ENCODE data around the gene NKX6-1. TPM values are rescaled to one million over a fixed set of nuclear protein-coding genes. Genes with fewer than 3 reads are reported as not detected.

NKX6-1 gene
- total RNA-seq, 2 experiments from 2014 or later = not detected

GRCh38 chr4:84456157-84456556 is 42.9 kb downstream of the NKX6-1 start:
- Mint-ChIP-seq H3K4me1 (ENCODE audit: low read depth) (no peaks in the 10 kb centered on the region), H3K27me3 (peaks cover 8% of the 10 kb centered on the region), H3K27ac (no peak overlapping the region), H3K9me3 (no peaks in the 10 kb centered on the region), H3K36me3 (no peaks in the 10 kb centered on the region), H3K4me3 (no peak overlapping the region)
- ChIA-PET POLR2A (no interaction called here), CTCF (no interaction called here)
- DNase-seq = no peak
- intact Hi-C loops (cut with micrococcal nuclease) = no loop called here

- Mint-ChIP-seq H3K9me3 (no peaks in the 10 kb centered on the region), H3K36me3 (no peaks in the 10 kb centered on the region), H3K27ac (no peak overlapping the region), H3K4me1 (ENCODE audit: low read depth) (no peaks in the 10 kb centered on the region), H3K4me3 (no peak overlapping the region), H3K27me3 (peaks cover 8% of the 10 kb centered on the region)
- ChIA-PET POLR2A (no interaction called here), CTCF (no interaction called here)
- intact Hi-C loops (cut with micrococcal nuclease) = no loop called here
- DNase-seq = no peak
These were observed 43.4 kb downstream of the NKX6-1 start for GRCh38 chr4:84455697-84456096.

- ChIA-PET CTCF (interaction anchor here (1.9 kb wide), 1 partner anchor 808 kb away, joined by 15 read pairs; no protein-coding TSS in a partner anchor), POLR2A (no interaction called here)
- H3K4me3 Mint-ChIP-seq = no peak overlapping the region
- intact Hi-C loops (cut with micrococcal nuclease) = no loop called here
- no peaks in the 10 kb centered on the region for H3K9me3 Mint-ChIP-seq
- no peaks in the 10 kb centered on the region for H3K4me1 Mint-ChIP-seq (ENCODE audit: low read depth)
- no peak overlapping the region for H3K27ac Mint-ChIP-seq
- DNase-seq = no peak
- no peaks in the 10 kb centered on the region for H3K36me3 Mint-ChIP-seq
- H3K27me3 Mint-ChIP-seq = peaks cover 5% of the 10 kb centered on the region
These were observed 47.5 kb downstream of the NKX6-1 start for GRCh38 chr4:84451546-84451945.

- no peaks in the 10 kb centered on the region for H3K27me3 Mint-ChIP-seq
- ChIA-PET CTCF (no interaction called here), POLR2A (no interaction called here)
- no peak overlapping the region for H3K27ac Mint-ChIP-seq
- no peaks in the 10 kb centered on the region for H3K9me3 Mint-ChIP-seq
- H3K4me3 Mint-ChIP-seq = no peak overlapping the region
- no peaks in the 10 kb centered on the region for H3K4me1 Mint-ChIP-seq (ENCODE audit: low read depth)
- H3K36me3 Mint-ChIP-seq = no peaks in the 10 kb centered on the region
- DNase-seq = no peak
- intact Hi-C loops (cut with micrococcal nuclease) = no loop called here
These were observed 55.6 kb downstream of the NKX6-1 start for GRCh38 chr4:84443523-84443922.

GRCh38 chr4:84442778-84443177 is 56.3 kb downstream of the NKX6-1 start:
- no peaks in the 10 kb centered on the region for H3K36me3 Mint-ChIP-seq
- H3K27ac Mint-ChIP-seq = no peak overlapping the region
- intact Hi-C loops (cut with micrococcal nuclease) = no loop called here
- ChIA-PET POLR2A (no interaction called here), CTCF (no interaction called here)
- no peaks in the 10 kb centered on the region for H3K27me3 Mint-ChIP-seq
- no peak overlapping the region for H3K4me3 Mint-ChIP-seq
- DNase-seq = no peak
- no peaks in the 10 kb centered on the region for H3K9me3 Mint-ChIP-seq
- no peaks in the 10 kb centered on the region for H3K4me1 Mint-ChIP-seq (ENCODE audit: low read depth)

Other genes starting within 250 kb of the NKX6-1 start
- gene CDS1, start 83.8 kb upstream of the NKX6-1 start, total RNA-seq = under 1 TPM; 0.17 to 0.24 TPM